Hematopoietic multipotent progenitor cell treated with erythropoietin and hydrocortisone succinate and interleukin-3 and kit ligand, for 17 days (in vitro differentiated cells): ENCODE data around the gene HOXA4.

ENCODE experiments used
- DNase-seq: peaks from one replicate; pipeline ENCODE4 v3.0.0-alpha.2; 2015; ENCODE audit warnings: low spot score

The HOXA4 gene

DNA sequence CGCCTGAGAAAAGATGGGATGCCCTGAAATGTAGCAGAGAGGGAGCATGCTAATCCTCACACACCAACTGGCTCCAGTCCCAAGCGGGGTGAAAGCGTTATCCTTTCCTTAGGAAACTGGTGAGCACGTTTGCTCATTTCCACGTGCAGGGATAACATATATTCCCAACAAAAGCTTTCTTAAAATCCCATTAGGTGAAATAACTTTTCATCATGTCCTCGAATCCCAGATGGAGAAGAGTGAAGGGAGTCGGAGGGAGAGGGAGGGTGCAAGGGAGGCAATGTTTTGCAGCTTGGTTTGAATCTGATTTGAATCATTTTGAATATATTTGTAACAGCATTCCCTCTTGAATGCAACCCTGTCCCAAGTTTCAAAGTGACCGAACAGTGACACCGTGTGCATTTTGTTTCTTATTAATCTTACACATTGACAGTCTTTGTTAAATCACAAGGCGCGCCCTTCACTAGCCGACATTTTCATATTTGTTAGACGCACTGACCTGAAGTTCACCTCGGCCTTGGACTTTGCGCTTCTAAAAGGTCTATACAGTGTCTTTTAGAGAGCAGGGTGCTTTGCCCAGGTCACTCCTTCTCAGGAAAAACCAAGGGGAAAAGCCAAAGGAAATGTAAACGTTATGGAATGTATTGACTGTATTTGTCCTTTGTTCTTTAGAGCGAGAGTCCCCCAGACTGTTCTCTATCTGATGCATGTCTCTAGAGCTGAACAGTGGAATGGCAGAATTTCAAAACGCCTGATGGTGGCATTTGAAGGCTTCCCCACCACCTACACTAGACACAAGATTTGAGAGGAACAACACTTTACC, 3.1 kb upstream of the HOXA4 start:
- DNase-seq: no peak

GRCh38 chr7:27132978-27133377, 2.4 kb upstream of the HOXA4 start:
- DNase-seq: no peak

DNA sequence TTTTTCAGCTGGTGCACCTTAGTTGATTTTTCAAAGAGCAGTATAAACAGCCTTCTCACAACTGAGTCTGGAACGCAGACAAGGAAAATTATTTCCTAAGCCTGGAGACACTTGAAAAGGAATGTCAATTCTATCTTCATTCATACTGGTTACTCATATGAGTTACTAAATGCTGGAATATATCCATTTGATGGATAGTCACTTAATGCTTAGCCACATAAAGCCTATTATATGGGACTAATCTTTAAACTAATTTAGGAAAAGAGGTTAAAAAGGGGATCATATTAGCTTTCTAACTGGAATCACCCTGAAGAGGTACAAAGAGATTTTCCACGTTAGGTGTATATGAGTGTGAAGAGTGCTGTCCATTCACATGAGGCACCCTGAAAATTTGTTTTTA, 1.7 kb upstream of the HOXA4 start:
- DNase-seq: no peak

DNA sequence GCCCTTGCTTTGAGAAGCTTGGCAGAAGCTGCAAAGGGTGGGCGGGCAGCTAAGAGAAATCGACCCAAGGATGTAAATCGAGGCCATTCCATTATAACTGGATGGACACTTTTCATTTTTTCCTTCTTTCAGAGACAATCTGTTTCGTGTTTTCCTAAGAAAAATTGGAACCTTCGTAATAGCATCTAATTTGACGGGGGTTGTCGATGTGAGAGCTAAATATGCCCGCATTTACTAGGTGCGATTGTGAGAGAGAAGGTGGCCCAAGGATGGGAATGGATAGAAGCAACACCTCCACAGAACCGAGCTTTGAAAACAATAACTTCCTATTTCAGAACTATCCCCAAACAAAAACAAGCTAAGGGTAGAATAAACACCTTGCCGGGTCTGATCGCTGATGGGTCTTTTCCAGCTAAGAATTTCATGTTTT, 848 bp upstream of the HOXA4 start:
- no peak for DNase-seq

DNA sequence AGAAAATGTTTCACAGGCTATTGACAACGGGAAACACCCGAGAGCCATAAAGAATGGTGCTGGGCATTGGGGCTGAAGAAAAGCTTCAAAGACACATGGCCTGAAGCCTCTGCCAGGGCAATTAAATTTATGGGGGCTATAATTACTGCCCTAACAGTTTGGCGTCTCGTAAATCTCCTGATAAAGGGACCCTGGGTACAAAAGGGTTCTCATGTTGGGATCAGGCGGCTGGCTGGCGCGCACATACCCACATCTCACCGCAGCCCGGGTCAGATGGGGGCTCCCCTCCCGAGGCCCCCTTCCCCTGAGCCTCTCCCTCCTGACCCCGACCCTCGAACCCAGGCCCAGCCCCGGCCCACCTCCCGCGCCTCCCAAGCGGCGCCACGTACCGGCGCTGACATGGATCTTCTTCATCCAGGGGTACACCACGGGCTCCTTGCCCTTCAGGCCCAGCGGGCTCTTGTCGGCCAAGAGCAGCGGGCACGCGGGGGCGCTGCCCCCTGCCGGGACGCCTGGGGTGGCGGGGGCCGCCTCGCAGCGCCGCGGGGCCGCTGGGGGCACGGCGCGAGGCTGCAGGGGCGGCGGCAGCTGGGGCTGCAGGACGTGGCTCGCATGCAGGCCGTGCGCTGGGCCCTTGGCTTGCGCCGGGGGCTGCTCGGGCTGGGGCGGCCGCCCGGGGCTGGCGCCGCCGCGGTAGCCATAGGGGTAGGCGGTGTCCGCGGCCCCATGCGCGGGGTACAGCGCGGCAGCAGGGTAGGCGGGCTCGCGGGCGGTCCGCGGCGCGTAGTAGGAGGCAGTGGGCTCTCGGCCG, 623 bp downstream of the HOXA4 start:
- no peak for DNase-seq

GRCh38 chr7:27128776-27129728, 1.5 kb downstream of the HOXA4 start:
- no peak for DNase-seq

DNA sequence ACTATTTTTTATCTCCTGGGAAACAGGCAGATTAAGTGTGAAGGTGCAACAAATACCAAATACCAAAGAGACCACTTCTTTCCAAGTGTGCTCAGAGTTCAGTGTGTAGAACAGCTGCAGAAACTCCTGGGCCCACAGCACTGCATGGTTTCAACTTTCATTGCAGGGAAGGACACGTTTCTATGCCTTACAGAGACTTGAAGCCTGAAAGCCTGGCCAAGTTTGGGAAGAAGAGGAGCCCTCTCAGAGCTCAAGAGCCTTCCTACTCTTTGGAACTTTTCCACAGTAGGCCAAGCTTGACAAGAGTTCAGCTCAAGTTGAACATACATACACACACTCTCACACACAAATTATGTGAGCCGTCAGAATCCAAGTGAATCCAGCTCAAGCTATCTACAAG, 2.5 kb downstream of the HOXA4 start:
- no peak for DNase-seq

GRCh38 chr7:27126596-27127327, 3.8 kb downstream of the HOXA4 start:
- no peak for DNase-seq

- DNase-seq: no peak
Observed at GRCh38 chr7:27125986-27126394, 4.6 kb downstream of the HOXA4 start.

DNA sequence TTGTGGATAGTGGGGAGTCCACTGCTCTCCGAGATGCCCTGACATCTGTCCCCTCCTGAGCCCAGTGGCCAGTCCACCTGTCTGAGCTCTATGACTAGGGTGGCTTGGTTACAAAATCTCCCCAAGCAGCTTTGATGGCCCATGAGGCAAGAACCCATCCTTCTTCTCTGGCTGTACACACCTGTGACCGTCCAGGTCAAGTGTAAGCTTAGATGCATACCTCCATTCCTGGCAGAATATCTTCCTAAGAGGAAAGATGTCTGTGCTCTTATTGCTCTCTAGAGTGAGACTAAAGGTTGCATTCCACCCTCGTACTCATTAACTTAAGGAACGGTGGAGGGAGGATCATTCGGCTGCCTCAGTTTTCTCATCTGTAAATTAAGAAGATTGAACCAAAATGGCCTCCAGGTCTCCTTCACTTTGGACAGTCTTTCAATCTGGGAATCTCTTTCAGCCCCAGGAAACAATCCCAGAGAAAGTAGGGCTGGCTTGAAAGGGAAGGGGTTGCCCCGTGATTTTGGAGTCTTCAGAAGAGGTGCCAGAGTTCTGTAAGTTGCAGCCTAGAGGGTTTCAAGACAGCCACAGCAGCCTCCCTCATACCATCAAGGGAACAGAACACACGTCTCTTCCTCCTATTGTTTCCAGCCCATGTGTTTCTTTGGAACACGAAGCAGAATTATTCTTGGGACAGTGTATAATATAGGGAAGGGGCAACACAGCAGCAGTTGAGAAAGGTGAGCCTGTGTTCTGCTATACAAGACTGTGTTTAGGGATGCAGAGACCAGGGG, 5.5 kb downstream of the HOXA4 start:
- DNase-seq: no peak

- DNase-seq: no peak
Observed at GRCh38 chr7:27124096-27124901, 6.3 kb downstream of the HOXA4 start.

- DNase-seq: no peak
Observed at GRCh38 chr7:27123477-27124053, 7.0 kb downstream of the HOXA4 start.

GRCh38 chr7:27123007-27123476, 7.5 kb downstream of the HOXA4 start:
- DNase-seq: no peak

DNA sequence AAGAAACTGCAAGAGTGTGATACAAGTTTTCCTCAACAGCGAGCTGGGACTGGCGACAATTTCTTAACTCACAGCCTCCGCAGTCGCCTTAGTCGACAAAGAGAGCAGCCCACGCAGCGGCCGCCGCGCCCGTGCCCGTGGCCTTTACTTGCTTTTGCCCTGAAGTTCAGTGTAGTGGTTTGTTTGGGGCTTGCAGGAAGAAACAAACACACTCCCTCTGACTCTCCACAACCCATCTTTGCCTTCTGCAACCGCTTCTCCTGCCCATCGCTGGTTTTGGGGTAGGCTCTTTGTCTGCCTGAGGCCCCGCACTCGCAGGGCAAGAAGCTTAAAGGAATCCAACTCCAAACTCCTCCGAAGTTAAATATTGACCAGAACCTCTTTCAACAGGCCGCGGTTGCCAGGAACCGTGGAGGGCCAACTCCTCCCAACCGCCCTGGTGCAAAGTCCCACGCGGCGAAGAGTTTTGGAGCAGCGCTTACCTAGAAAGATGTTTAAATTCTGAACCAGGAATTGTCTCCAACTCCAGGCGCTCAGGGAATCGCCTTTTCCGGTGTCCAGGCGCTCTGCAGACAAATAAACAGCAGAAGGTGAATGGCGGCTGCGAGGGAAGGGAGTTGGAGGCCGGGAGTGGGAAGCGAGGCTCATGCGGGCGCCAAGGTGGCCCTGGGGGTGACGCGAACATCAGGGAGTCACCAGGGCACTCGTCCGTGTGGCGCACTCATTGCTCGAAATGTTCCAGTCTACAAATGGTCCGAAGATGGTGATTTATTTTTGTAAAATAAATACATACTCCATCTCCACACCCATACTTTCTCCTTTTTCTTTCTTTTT, 8.3 kb downstream of the HOXA4 start:
- no peak for DNase-seq

- DNase-seq: no peak
Observed at GRCh38 chr7:27121684-27122076, 8.9 kb downstream of the HOXA4 start.

DNA sequence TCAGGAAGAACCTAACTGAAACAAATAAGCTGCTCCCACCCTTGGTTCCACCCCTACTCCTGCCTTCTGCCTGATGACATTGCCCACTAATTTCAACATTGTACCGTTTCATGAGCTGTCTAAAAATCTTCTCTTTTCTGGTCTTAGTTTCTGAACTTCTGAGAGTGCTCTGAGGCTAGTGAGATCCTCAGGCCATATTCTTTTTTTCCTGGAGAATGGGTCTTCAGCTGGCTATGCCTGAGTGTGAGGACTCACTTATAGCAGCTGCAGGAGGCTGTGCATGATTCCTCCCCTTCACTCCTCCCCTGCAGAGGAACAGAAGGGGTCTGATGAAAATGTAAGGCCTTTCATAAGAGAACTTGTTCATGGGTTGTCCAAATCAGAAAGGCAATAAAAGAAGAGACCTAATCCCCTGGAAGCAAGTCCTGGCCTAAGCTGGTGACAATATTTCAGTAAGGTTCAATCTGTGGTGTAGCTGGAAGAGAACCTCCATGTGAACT, 11.1 kb downstream of the HOXA4 start:
- DNase-seq: no peak

GRCh38 chr7:27118580-27118979, 12.0 kb downstream of the HOXA4 start:
- no peak for DNase-seq

- no peak for DNase-seq
Observed at GRCh38 chr7:27117887-27118491, 12.6 kb downstream of the HOXA4 start.
